Glutamatergic neuron (in vitro differentiated cells): Measurements from ENCODE around the gene CHRND. TPM values are rescaled to one million over a fixed set of nuclear protein-coding genes. Genes with fewer than 3 reads are reported as not detected.
A peak's percentile ranks its signal among the peaks of the same experiment; 100 is the strongest.

Source experiments
- DNase-seq: peaks from one replicate; pipeline ENCODE4 v3.0.0; 2022
- H3K27ac Mint-ChIP-seq: one replicate; pipeline ENCODE4 v1.8.0; 2020; ENCODE audit warnings: mild to moderate bottlenecking, mixed read lengths, inconsistent platforms; ENCODE audit not compliant: unreplicated experiment
- H3K27me3 Mint-ChIP-seq: one replicate; pipeline ENCODE4 v1.8.0; 2020; ENCODE audit warnings: mild to moderate bottlenecking, moderate library complexity, mixed read lengths, inconsistent platforms; ENCODE audit not compliant: unreplicated experiment
- H3K36me3 Mint-ChIP-seq: one replicate; pipeline ENCODE4 v1.8.0; 2020; ENCODE audit warnings: mild to moderate bottlenecking, mixed read lengths, inconsistent platforms; ENCODE audit not compliant: unreplicated experiment
- H3K4me1 Mint-ChIP-seq: one replicate; pipeline ENCODE4 v1.8.0; 2020; ENCODE audit warnings: mild to moderate bottlenecking, low read depth, mixed read lengths, inconsistent platforms; ENCODE audit not compliant: unreplicated experiment
- H3K4me3 Mint-ChIP-seq: one replicate; pipeline ENCODE4 v1.8.0; 2020; ENCODE audit warnings: mild to moderate bottlenecking, mixed read lengths, inconsistent platforms; ENCODE audit not compliant: unreplicated experiment
- H3K9me3 Mint-ChIP-seq: one replicate; pipeline ENCODE4 v1.8.0; 2020; ENCODE audit warnings: mild to moderate bottlenecking, moderate library complexity, mixed read lengths, inconsistent platforms; ENCODE audit not compliant: unreplicated experiment
- CTCF ChIP-seq: fragments of 200-600 bp; sonication (generic); IDR thresholded peaks from one replicate; pipeline ENCODE4 v1.5.0; 2021; ENCODE audit not compliant: partially characterized antibody, unreplicated experiment
- total RNA-seq: library from RNA; stranded (reverse); fragmentation: NEBNext Ultra II Directional; extraction: Animal tissue kit (Norgen Biotek cat#: 25700); gene quantifications from one replicate; pipeline ENCODE4 v1.2.1, GENCODE V29; 2021; ENCODE audit not compliant: unreplicated experiment

Gene CHRND
- total RNA-seq, 1 donor from 2014 or later: 2.2 TPM

- Mint-ChIP-seq H3K4me3 (peak overlapping the region; percentile 79), H3K27ac (no peak overlapping the region), H3K36me3 (peaks cover 3% of the 10 kb centered on the region), H3K9me3 (peaks cover 7% of the 10 kb centered on the region), H3K27me3 (peaks cover 13% of the 10 kb centered on the region), H3K4me1 (peaks cover 13% of the 10 kb centered on the region)
- no peak for TF ChIP-seq CTCF
- no peak for DNase-seq
These were observed 24.1 kb upstream of the CHRND start for GRCh38 chr2:232501794-232502390.

DNA sequence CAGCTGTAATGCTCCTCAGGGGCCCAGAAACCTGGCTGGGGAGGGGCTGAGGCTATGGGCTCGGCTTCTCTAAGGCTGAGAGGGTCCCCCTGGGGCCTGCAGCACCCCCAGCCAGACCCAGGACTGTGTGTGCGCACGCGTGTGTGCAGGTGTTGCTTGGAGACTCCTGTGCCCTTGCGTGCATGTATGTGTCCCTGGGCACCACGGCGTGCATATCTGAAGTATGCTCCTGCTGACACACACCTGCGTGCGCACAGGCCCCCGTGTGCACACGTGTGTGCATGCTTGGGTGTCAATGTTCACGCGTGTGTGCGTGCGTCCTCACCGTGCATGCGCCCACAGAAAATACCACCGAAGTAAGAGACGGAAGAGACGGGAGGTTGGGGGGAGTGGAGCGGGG is 23.4 kb upstream of the CHRND start:
- Mint-ChIP-seq H3K27me3 (peaks cover 15% of the 10 kb centered on the region), H3K27ac (peak overlapping the region; percentile 59), H3K36me3 (peaks cover 3% of the 10 kb centered on the region), H3K9me3 (peaks cover 7% of the 10 kb centered on the region), H3K4me3 (peak overlapping the region; percentile 79), H3K4me1 (peaks cover 13% of the 10 kb centered on the region)
- no peak for DNase-seq
- no peak for TF ChIP-seq CTCF

DNA sequence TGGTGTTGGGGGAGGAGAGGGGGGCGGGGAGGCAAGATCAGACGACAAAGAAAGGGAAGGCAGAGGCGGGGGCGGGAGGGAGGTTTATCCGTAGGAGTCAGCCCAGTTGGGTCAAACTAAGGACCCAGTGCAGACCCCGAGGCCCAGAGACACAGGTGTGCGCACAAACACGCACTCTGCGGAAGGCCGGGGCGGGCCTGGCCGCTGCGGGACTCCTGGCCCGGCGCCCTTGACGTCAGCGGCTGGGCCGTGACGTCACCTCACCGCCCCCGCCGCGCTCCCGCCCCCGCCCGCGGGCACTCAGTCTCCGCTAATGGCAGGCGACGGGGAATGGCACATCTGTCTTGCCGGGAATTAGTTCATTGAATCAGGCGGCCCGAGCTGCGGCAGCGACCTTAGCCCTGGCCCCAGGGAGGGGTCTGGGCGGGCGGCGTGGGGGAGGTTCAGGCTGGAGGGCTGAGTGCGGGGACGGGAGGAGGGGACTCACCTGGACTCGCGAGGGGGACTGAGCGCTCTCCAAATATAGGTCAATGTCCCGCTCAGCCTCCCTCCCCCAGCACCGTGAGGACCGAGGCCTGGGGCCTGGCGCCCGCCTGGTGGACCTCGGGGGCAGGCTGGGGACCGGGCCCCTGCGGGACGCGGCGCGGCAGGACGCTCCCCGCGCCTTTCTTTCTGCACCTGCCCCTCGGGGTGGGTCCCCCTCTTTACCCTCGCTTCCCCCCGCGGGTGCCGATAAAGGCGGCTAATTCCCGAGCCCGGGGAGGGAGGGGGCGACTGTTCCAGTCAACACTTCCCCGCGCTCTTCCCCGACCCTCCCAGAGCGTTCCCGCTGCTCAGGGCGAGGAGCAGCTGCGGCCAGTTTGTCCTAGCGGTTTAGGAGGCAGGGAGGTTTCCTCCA is 22.8 kb upstream of the CHRND start:
- no peak for TF ChIP-seq CTCF
- Mint-ChIP-seq H3K9me3 (peaks cover 7% of the 10 kb centered on the region), H3K36me3 (peaks cover 3% of the 10 kb centered on the region), H3K27ac (no peak overlapping the region), H3K27me3 (peaks cover 15% of the 10 kb centered on the region), H3K4me3 (peak overlapping the region; percentile 34), H3K4me1 (peaks cover 13% of the 10 kb centered on the region)
- DNase-seq: peak; percentile 84

- Mint-ChIP-seq H3K27ac (peak overlapping the region; percentile 22), H3K9me3 (peaks cover 7% of the 10 kb centered on the region), H3K27me3 (peaks cover 11% of the 10 kb centered on the region), H3K36me3 (no peaks in the 10 kb centered on the region), H3K4me3 (peak overlapping the region; percentile 34), H3K4me1 (peaks cover 13% of the 10 kb centered on the region)
- no peak for TF ChIP-seq CTCF
- DNase-seq: no peak
These were observed 22.1 kb upstream of the CHRND start for GRCh38 chr2:232503809-232504323.
